ENCODE data around the gene RALBP1.
"Not testable (repeated sequence)": the region's sequence is repeated elsewhere in the genome, so short reads cannot be mapped to it uniquely, and the experiment has no call there.

GRCh38 chr18:9430315-9430714, 45.0 kb upstream of the RALBP1 start:
- TF ChIP-seq CTCF, POLR2A (IDR thresholded peaks at IDR 0.05): not testable (repeated sequence)
